Tibial artery (tissue), 4 donors: ENCODE data around the gene HTRA1.

Experiments used
- DNase-seq, 2 donors: peaks; one replicate each; pipeline ENCODE4 v3.0.0-alpha.2; 2019
- H3K27ac ChIP-seq, 2 donors: fragments of 200-600 bp; sonication (generic) in 1 of 2; 1 replicate in 1 of 2; 2 replicates in 1 of 2; pipeline ENCODE4 v1.5.1; 2018 to 2019; ENCODE audit warnings: mild to moderate bottlenecking in 1 of 2
- H3K27me3 ChIP-seq, 2 donors: fragments of 200-600 bp; sonication (generic) in 1 of 2; one replicate each; pipeline versions ENCODE4 v1.5.1 to v1.6.0; 2016 to 2019
- H3K36me3 ChIP-seq, 3 donors: fragments of 200-600 bp; sonication (generic) in 2 of 3; one replicate each; pipeline ENCODE4 v1.5.1; 2016 to 2019; ENCODE audit warnings: mild to moderate bottlenecking in 2 of 3
- H3K4me1 ChIP-seq, 4 donors: fragments of 200-600 bp; sonication (generic) in 2 of 4; 1 replicate in 3 of 4; 2 replicates in 1 of 4; pipeline ENCODE4 v1.5.1; 2016 to 2019
- H3K4me3 ChIP-seq, 2 donors: fragments of 200-600 bp; sonication (generic) in 1 of 2; 1 replicate in 1 of 2; 2 replicates in 1 of 2; pipeline ENCODE4 v1.5.1; 2018 to 2019; ENCODE audit warnings: mild to moderate bottlenecking in 2 of 2
- H3K9me3 ChIP-seq, 3 donors: fragments of 200-600 bp; sonication (generic) in 1 of 3; one replicate each; pipeline ENCODE4 v1.5.1; 2016 to 2019
- CTCF ChIP-seq, 2 experiments: fragments of 200-600 bp in 1 of 2; fragments of 450-650 bp in 1 of 2; IDR thresholded peaks; one replicate each; pipeline ENCODE4 v1.5.1; 2017 to 2019; ENCODE audit warnings: antibody characterized with exemption in 2 of 2, mild to moderate bottlenecking in 1 of 2, moderate library complexity in 1 of 2
- intact Hi-C: fragments of 100-400 bp; cut with DNase I; formaldehyde crosslinking; loops from one replicate; pipeline ENCODE4 v1.15.0; 2023; ENCODE audit warnings: low total_unique reads

HTRA1 gene

GRCh38 chr10:122467701-122468100 lies 6.3 kb downstream of the HTRA1 start:
- no peak overlapping the region for H3K4me3 ChIP-seq
- TF ChIP-seq CTCF (IDR thresholded peaks at IDR 0.05), result no peak
- peak overlapping the region; percentile 33 to 46 for H3K27ac ChIP-seq
- H3K36me3 ChIP-seq, result no peaks in the 10 kb centered on the region
- no peaks in the 10 kb centered on the region for H3K27me3 ChIP-seq
- intact Hi-C loops, result no loop called here
- H3K4me1 ChIP-seq, result peaks cover 0 to 71% (median 34%) of the 10 kb centered on the region in 4 donors
- no peak for DNase-seq
- H3K9me3 ChIP-seq, result no peaks in the 10 kb centered on the region

GRCh38 chr10:122468307-122468925 lies 7.1 kb downstream of the HTRA1 start:
- H3K9me3 ChIP-seq, result no peaks in the 10 kb centered on the region
- no peak overlapping the region for H3K4me3 ChIP-seq
- H3K4me1 ChIP-seq, result peaks cover 0 to 75% (median 35%) of the 10 kb centered on the region in 4 donors
- DNase-seq, result no peak
- H3K27ac ChIP-seq, result peak overlapping the region; percentile 46 to 56
- intact Hi-C loops, result no loop called here
- no peaks in the 10 kb centered on the region for H3K27me3 ChIP-seq
- no peak for TF ChIP-seq CTCF (IDR thresholded peaks at IDR 0.05)
- no peaks in the 10 kb centered on the region for H3K36me3 ChIP-seq

- peak; percentile 74 to 77 for DNase-seq
- Histone ChIP-seq H3K36me3 (no peaks in the 10 kb centered on the region), H3K4me3 (no peak overlapping the region), H3K4me1 (peaks cover 0 to 75% (median 33%) of the 10 kb centered on the region in 4 donors), H3K27me3 (no peaks in the 10 kb centered on the region), H3K9me3 (no peaks in the 10 kb centered on the region), H3K27ac (peak overlapping the region; percentile 50 to 56)
- intact Hi-C loops, result no loop called here
- no peak for TF ChIP-seq CTCF (IDR thresholded peaks at IDR 0.05)
Observed at GRCh38 chr10:122468926-122469781, 7.8 kb downstream of the HTRA1 start.

- DNase-seq, result no peak
- peak overlapping the region; percentile 50 to 56 for H3K27ac ChIP-seq
- H3K4me1 ChIP-seq, result peaks cover 0 to 75% (median 34%) of the 10 kb centered on the region in 4 donors
- TF ChIP-seq CTCF (IDR thresholded peaks at IDR 0.05), result no peak
- no peaks in the 10 kb centered on the region for H3K27me3 ChIP-seq
- intact Hi-C loops, result no loop called here
- no peak overlapping the region for H3K4me3 ChIP-seq
- no peaks in the 10 kb centered on the region for H3K36me3 ChIP-seq
- H3K9me3 ChIP-seq, result no peaks in the 10 kb centered on the region
Observed at GRCh38 chr10:122469848-122470247, 8.5 kb downstream of the HTRA1 start.

- TF ChIP-seq CTCF (IDR thresholded peaks at IDR 0.05), result no peak
- H3K4me1 ChIP-seq, result peaks cover 6 to 77% (median 49%) of the 10 kb centered on the region in 4 donors
- no peak overlapping the region for H3K4me3 ChIP-seq
- intact Hi-C loops, result no loop called here
- H3K27me3 ChIP-seq, result no peaks in the 10 kb centered on the region
- H3K27ac ChIP-seq, result no peak overlapping the region
- DNase-seq, result no peak
- no peaks in the 10 kb centered on the region for H3K9me3 ChIP-seq
- H3K36me3 ChIP-seq, result no peaks in the 10 kb centered on the region
Observed at GRCh38 chr10:122471531-122472177, 10.3 kb downstream of the HTRA1 start.
